ENCODE measurements around the gene ECI2.

DNA sequence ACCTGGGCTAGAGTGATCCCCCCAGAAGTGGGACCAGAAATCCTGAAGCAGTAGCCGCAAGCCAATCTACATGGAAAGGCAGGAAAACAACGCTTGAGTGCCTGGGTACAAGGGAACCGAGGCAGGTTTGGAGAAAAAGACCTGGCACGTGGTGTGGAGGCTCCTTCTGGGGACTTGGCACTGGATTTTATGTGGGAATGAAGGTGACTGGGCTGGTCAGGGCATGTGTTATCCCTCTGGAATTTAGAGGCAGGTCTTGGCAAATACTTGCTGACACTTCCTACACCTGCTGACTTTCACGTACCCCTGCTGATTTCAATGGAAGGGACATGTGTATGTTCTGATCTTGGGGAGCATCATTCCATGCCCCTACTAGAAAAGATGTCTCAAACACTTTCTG lies 31.4 kb downstream of the ECI2 start:
- no peak for TF ChIP-seq ADNP (CRISPR knock-in tag; IDR thresholded peaks at IDR 0.05)
- TF ChIP-seq, protein P1, sequence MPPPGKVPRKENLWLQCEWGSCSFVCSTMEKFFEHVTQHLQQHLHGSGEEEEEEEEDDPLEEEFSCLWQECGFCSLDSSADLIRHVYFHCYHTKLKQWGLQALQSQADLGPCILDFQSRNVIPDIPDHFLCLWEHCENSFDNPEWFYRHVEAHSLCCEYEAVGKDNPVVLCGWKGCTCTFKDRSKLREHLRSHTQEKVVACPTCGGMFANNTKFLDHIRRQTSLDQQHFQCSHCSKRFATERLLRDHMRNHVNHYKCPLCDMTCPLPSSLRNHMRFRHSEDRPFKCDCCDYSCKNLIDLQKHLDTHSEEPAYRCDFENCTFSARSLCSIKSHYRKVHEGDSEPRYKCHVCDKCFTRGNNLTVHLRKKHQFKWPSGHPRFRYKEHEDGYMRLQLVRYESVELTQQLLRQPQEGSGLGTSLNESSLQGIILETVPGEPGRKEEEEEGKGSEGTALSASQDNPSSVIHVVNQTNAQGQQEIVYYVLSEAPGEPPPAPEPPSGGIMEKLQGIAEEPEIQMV (CRISPR knock-in tag; IDR thresholded peaks at IDR 0.05; ENCODE audit: low read depth): no peak
- TF ChIP-seq TBX2 (CRISPR knock-in tag; IDR thresholded peaks at IDR 0.05; ENCODE audit: borderline replicate concordance): no peak
- TF ChIP-seq POLR2A (IDR thresholded peaks at IDR 0.05; ENCODE audit: insufficient read depth in 1 of 2, low read depth in 2 of 2, low read length in 2 of 2): no peak
- TF ChIP-seq FOXK2 (IDR thresholded peaks at IDR 0.05): no peak
- no peak for TF ChIP-seq ZNF124 (CRISPR knock-in tag; IDR thresholded peaks at IDR 0.05)
- TF ChIP-seq, protein P2, sequence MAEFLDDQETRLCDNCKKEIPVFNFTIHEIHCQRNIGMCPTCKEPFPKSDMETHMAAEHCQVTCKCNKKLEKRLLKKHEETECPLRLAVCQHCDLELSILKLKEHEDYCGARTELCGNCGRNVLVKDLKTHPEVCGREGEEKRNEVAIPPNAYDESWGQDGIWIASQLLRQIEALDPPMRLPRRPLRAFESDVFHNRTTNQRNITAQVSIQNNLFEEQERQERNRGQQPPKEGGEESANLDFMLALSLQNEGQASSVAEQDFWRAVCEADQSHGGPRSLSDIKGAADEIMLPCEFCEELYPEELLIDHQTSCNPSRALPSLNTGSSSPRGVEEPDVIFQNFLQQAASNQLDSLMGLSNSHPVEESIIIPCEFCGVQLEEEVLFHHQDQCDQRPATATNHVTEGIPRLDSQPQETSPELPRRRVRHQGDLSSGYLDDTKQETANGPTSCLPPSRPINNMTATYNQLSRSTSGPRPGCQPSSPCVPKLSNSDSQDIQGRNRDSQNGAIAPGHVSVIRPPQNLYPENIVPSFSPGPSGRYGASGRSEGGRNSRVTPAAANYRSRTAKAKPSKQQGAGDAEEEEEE (CRISPR knock-in tag; IDR thresholded peaks at IDR 0.05; ENCODE audit: borderline replicate concordance): no peak
- TF ChIP-seq NBN (conservative IDR thresholded peaks at IDR 0.05): no peak

All from HepG2 (cell line).